Right lung (tissue), 5 donors: Measurements from ENCODE around the gene MGAT4C. TPM values are rescaled to one million over a fixed set of nuclear protein-coding genes. Genes with fewer than 3 reads are reported as not detected.

Experiments used
- DNase-seq, 2 donors: peaks; one replicate each; pipeline ENCODE4 v3.0.0-alpha.2; 2013
- polyA plus RNA-seq, 5 donors: library from polyadenylated mRNA; unstranded; fragments of 120-200 nt; gene quantifications; one replicate each; pipeline versions ENCODE4 v1.2.1 to v1.2.3, GENCODE V29; 2013; ENCODE audit warnings: inconsistent platforms in 1 of 5, low replicate concordance in 1 of 5; ENCODE audit not compliant: insufficient read length in 5 of 5, insufficient read depth in 1 of 5

The MGAT4C gene
- polyA plus RNA-seq, 5 donors = 0.27 to 1.8 (median 0.78) TPM

DNA sequence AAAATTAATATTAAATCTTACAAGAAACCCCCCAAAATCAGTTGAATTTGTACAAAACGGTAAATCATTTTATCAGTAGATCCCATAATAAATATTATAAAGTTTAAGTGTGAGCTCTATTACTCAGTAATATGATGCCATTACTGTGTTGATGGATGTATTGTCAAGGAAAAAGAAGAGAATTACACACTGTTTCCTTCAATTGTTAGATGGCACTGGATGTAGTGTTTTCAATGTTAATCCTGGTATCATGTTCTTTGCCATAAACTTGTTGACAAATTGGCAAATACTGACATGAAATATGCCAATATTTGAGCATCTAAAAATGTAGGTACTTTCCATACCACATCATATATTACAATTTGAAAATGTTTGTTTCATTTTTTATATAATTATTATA lies 280.5 kb downstream of the MGAT4C start:
- DNase-seq = no peak

DNA sequence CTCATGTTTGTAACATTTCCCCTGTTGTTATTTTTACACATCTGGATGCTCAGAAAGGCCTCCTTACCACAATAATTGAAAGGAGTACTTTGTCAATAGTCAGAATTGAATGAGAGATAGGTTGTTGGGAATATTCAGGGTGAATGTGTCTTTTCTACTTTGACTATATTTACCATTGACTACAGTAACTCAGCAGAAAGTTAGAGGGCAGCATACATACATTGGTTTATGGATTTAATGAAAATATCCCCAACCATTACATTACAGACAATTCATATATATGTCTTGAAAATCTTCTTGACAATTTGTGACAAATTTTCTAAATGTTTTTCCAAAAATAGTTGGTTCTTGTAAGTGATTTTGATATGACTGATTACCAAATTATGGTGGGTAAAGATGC lies 284.4 kb downstream of the MGAT4C start:
- no peak for DNase-seq

DNA sequence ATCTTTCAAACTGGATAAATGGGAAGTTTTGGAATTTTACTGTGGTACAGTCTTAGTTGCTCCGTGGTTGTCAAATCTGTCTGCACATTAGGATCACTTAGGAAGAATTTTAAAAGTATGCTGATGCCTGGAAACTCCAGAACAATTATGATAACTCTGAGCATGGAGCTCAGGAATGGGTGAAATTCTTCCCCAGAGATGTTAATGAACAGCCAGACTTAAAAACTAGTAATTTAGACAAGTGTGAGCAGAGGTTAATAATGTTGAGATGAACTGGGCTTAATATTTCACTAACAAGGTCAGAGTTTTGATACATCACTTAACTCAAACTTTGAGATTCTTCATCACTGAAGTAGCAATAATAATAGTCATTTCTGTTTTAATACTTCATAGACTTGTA lies 287.6 kb downstream of the MGAT4C start:
- no peak for DNase-seq

DNA sequence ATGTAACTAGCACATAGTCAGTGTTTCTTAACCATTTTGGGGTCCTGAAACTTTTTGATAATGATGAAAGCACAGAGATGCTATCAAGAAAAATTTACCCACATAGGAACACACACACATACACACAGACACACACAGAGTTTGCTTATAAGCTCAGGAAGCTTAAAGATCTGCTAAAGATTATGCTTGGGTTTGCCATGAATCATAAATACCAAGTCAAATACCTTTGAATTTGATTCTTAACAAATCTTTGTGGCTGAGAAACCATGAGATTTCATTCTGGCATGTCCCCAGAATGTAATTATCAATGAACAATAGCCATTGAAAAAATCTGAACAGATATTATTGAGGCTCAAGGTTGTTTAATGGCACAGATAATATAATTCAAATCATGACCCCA lies 292.9 kb downstream of the MGAT4C start:
- DNase-seq = no peak

DNA sequence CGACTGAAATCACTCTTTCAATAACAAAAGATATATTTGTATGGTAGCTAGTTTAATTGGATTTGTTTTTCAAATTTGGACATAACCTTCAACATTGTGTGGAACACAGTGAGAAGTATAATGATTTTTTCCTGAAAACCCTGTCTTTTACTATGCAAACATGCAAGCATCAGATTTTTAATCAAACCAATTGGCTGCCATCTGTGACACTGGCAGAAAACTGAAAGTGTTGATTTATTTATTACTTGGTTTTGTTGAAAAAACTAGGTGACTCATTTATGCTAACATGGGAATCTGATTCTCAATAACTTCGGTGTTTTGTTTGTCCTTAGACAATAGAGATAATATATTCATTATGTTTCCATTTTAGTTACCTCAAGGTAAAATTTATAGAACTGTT lies 300.1 kb downstream of the MGAT4C start:
- DNase-seq = no peak

DNA sequence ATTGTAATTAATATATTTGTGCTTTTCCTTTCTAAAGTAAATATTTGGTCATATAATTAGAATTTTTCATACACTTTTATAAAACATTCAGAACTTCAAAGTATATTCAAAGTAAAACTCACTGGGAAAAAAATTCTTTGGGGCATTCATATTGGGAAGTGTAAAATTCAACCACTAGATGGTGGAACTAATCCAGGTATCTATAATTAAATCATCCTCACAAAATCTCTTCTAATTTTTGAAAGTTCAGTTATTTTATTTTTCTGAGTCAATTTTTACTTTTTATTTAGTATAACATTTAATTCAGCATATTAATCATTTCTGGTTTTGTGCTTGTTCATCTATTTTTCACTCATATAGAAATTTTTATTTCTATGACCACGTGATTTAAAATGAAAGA lies 301.1 kb downstream of the MGAT4C start:
- DNase-seq = no peak

DNA sequence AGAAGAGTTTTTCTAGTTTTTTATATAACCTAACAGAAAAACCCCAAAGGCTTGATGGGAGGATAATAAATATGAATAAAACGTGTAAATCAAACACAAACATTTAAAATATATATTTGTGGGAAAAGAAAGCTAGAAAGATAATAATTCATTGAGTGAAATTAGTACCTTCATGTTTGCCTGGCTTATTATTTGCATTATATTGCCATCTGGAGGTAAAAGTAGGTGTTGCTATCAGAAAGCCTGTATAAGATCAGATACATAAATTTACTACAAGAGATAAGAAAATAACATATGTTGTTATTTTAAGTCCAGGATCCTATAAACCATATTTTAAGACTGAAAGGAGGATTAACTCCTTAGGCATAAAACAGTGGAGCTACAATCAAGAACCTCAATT lies 304.4 kb downstream of the MGAT4C start:
- peak in 1 of 2 donors; percentile 5 for DNase-seq

DNA sequence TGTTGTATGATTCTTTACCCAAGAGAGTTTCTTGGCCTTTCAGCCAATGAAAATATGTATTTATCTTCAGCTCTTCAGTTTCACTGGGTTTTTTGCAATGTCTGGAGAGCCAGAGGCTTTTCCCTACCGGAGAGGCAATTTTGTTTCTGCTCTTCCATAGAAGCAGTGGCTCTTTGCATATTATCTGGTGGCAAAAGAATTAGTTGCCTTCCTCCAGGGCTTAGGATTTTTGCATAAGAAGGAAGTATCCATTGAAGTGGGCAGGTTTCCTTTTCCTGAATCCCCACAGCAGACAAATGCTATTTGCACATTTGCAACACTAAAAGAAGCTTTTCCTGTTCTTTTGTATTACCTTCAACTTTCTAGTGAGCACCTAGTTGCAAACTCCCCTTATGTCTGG lies 306.9 kb downstream of the MGAT4C start:
- no peak for DNase-seq

DNA sequence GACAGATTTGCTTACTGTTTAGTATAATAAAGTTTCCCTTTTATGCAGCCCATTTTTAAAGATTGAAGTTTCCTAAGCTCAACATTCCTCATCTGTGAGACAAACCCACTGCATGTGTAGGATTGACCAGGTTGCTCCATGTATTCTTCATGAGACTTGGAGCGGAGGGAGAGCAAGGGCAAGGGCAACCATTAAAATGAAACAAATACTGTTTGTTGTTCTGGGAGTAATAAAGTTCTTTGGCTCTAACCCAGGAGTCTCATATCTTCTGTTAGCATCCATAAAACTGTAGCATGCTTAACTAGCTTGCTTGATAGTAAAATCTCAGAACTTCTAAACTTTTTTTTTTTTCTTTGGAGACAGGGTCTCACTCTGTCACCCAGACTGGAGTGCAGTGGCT lies 307.9 kb downstream of the MGAT4C start:
- no peak for DNase-seq

DNA sequence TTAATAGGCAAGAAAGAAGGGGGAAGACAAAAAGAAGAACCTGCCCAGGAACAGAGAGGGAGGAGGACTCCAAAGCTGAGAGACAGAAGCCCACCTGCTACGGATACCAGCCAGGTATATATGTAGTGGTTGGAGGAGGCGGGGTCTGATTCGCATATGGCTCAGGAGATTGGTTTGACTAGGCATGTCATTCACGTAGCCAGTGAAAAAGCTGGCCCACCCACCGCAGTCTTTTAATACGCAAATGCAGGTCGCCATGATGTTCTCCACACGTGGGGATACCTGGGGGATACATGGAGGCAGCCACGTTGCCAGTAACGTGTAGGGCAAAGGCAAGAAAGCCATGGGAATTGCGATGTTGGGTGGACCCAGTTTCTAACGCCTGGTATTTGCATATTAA lies 308.9 kb downstream of the MGAT4C start:
- no peak for DNase-seq

DNA sequence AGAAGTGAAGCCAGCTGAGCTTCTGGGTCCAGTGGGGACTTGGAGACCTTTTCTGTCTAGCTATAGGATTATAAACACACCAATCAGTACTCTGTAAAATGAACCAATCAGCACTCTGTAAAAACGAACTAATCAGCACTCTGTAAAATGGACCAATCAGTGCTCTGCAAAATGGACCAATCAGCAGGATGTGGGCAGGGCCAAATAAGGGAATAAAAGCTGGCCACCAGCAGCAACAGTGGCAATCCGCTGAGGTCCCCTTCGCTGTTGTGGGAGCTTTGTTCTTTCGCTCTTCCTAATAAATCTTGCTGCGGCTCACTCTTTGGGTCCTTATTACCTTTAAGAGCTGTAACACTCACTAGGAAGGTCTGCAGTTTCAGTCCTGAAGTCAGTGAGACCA lies 309.8 kb downstream of the MGAT4C start:
- DNase-seq = no peak

DNA sequence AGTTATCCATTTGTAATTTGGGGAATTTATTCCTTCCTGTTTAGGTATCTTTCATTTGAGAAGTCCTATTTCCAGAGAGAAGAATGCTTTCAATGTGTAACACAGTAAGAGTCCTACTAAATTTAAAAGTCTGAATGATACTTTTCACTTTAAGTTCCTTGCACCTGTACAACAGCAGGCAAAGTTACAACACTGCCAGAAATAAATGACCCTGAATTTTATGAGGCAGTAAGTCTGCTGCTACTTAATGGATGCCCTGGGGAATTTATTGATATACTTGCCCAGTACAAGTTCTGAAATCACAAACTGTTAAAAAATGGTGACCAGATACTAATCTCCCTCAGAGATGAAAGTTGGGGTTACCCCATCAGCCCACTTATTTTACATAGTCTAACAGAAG lies 329.0 kb downstream of the MGAT4C start:
- no peak for DNase-seq

DNA sequence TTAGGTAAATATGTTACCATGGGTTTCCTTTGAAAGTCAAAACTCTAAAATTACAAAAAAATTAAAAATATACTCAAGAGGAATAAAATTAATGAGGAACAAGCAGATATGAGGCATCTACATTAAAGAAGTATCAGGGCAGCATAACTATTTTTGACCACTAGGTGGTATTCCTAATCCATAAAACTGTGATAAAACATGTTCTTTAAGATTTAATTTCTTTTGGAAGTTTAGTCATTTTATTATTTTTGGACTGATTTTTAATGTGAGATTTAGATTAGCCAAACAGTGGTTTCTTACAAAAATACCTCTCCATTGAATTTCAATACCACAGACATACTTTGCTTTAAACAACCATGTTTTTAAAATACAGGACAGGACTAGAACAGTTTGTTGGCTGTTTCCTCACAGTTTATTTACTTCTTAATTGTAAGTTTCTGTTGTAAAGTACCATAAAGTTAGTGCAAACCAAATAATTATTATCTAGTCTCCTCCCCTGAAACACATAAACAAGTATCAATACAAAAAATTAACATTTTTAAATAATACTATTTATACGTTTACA lies 332.3 kb downstream of the MGAT4C start:
- peak in 1 of 2 donors; percentile 12 for DNase-seq

DNA sequence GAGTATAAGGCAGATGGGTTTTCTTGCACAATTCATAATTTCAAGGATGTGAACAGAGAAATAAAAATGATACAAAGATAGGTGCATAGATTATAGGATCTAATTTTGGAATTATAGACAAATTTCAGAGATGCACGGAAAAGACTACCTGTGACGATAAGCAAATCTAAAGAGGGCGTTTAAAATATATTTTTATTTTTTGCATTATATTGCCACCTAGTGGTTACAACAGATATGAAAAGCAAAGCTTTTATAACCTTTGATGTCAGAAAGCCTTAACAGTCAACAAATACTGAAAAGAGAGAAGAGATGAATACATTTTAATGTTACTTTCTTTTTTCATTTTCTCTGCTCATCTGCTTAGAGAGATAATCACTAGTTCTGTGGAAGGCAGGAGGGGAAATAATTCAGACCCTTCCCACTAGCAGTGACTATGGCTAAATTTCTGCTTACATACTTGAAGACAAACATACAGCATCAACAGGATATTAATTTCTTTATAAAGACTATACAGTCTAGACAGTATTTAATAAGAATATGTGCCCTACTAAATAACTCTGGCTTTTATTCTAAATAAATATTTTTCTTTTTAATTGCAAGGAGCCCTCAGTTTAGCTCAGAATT lies 335.8 kb downstream of the MGAT4C start:
- DNase-seq = peak in 1 of 2 donors; percentile 18
